Measurements from ENCODE around the gene PA2G4.

GRCh38 chr12:56102683-56103065 lies 1.7 kb upstream of the PA2G4 start:
- TF ChIP-seq EZH2 (IDR thresholded peaks at IDR 0.05; ENCODE audit: low read length, unreplicated experiment) (no peak), EZH2phosphoT487 (IDR thresholded peaks at IDR 0.05; ENCODE audit: borderline replicate concordance, low read length) (no peak)
- TF ChIP-seq, protein P1, sequence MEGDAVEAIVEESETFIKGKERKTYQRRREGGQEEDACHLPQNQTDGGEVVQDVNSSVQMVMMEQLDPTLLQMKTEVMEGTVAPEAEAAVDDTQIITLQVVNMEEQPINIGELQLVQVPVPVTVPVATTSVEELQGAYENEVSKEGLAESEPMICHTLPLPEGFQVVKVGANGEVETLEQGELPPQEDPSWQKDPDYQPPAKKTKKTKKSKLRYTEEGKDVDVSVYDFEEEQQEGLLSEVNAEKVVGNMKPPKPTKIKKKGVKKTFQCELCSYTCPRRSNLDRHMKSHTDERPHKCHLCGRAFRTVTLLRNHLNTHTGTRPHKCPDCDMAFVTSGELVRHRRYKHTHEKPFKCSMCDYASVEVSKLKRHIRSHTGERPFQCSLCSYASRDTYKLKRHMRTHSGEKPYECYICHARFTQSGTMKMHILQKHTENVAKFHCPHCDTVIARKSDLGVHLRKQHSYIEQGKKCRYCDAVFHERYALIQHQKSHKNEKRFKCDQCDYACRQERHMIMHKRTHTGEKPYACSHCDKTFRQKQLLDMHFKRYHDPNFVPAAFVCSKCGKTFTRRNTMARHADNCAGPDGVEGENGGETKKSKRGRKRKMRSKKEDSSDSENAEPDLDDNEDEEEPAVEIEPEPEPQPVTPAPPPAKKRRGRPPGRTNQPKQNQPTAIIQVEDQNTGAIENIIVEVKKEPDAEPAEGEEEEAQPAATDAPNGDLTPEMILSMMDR (conservative IDR thresholded peaks at IDR 0.05; ENCODE audit: low read depth, low read length) = no peak

Data from PC-3 (cell line).